ENCODE measurements around the gene SMAD3.

DNA sequence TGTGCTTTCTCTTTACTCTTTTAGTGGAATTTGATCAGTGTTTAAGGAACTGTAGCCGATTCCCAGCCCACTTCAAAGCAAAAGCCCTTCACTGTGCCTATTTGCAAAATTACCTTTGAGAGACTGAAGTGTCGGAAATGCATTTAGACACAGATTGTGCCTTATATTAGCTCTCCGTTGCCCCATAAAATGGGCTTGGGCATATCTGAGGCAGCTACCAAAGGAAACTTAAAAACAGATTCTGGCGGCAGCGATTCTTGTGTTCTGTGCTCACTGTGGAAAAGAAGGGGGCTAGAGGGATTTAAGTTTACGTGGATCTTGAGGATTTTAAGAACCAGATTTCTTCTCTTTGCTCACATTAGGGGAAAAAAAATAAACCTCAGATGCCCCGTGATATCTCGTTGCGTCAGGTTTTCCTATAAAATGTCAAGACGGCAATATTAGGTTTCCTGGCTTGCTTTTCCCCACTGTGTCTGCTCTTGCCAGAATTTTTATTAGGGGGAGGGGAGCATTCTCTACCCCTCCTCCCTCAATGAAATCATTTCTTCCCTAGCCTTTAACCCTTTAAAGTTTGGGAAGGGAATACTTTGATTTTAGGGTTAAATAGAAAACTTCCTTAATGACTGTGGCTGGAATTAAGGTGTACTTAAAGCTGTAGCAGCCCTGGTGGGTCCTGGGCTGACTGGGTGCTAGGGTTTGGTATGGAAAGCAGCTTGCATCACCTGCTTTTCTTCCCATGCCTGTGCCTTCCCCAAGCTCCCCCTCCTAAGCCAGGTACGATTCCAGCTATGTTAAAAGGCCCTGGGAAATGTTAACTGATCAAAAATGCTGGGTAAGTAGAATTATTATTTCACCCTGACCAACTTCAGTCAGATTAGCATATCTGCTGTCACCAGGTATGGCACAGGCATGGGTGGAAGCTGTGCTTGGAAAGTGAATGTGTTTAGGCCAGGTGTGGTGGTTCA lies 73.8 kb downstream of the SMAD3 start:
- TF ChIP-seq, protein P1, sequence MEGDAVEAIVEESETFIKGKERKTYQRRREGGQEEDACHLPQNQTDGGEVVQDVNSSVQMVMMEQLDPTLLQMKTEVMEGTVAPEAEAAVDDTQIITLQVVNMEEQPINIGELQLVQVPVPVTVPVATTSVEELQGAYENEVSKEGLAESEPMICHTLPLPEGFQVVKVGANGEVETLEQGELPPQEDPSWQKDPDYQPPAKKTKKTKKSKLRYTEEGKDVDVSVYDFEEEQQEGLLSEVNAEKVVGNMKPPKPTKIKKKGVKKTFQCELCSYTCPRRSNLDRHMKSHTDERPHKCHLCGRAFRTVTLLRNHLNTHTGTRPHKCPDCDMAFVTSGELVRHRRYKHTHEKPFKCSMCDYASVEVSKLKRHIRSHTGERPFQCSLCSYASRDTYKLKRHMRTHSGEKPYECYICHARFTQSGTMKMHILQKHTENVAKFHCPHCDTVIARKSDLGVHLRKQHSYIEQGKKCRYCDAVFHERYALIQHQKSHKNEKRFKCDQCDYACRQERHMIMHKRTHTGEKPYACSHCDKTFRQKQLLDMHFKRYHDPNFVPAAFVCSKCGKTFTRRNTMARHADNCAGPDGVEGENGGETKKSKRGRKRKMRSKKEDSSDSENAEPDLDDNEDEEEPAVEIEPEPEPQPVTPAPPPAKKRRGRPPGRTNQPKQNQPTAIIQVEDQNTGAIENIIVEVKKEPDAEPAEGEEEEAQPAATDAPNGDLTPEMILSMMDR (conservative IDR thresholded peaks at IDR 0.05): no peak
- no peak for TF ChIP-seq ZFX (IDR thresholded peaks at IDR 0.05)

Measured in C4-2B (cell line).